ENCODE measurements around the gene PRR15.

DNA sequence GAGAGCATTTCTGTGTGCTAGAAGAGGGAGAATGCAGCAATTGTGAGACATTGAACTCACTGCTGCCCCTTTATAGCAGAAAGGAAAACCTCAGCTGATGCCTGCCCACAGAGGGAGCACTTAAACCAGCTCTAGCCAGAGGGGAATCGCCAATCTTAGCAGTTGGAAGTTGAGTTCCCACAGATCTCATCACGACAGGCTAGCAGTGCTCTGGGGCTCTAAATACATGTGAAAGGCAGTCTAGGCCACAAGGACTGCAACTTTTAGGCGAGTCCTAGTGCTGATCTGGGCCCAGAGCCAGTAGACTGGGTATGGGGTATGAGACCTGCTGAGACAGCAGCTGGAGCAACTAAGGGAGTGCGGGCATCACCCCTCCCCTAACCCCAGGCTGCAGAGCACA lies 25.2 kb upstream of the PRR15 start:
- TF ChIP-seq, protein P1, sequence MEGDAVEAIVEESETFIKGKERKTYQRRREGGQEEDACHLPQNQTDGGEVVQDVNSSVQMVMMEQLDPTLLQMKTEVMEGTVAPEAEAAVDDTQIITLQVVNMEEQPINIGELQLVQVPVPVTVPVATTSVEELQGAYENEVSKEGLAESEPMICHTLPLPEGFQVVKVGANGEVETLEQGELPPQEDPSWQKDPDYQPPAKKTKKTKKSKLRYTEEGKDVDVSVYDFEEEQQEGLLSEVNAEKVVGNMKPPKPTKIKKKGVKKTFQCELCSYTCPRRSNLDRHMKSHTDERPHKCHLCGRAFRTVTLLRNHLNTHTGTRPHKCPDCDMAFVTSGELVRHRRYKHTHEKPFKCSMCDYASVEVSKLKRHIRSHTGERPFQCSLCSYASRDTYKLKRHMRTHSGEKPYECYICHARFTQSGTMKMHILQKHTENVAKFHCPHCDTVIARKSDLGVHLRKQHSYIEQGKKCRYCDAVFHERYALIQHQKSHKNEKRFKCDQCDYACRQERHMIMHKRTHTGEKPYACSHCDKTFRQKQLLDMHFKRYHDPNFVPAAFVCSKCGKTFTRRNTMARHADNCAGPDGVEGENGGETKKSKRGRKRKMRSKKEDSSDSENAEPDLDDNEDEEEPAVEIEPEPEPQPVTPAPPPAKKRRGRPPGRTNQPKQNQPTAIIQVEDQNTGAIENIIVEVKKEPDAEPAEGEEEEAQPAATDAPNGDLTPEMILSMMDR (IDR thresholded peaks at IDR 0.05 in 2 of 3, conservative IDR thresholded peaks at IDR 0.05 in 1 of 3; ENCODE audit: borderline replicate concordance in 1 of 3, insufficient read depth in 1 of 3, low read depth in 2 of 3, low read length in 2 of 3) = no peak
- no peak for TF ChIP-seq JUND (IDR thresholded peaks at IDR 0.05)
- no peak for TF ChIP-seq SIN3A (IDR thresholded peaks at IDR 0.05; ENCODE audit: low read depth)
- no peak for TF ChIP-seq FOSL1 (IDR thresholded peaks at IDR 0.05; ENCODE audit: low read depth)
- no peak for TF ChIP-seq POLR2A (IDR thresholded peaks at IDR 0.05; ENCODE audit: borderline replicate concordance, extremely low read depth, insufficient read depth, insufficient read length)
